GM21576 (cell line): ENCODE results near the gene ETV4.

Experiments used
- ATAC-seq: cut with Tn5 transposase; IDR thresholded peaks from one replicate; pipeline ENCODE4 v1.9.1; 2021; ENCODE audit warnings: mild to moderate bottlenecking, moderate library complexity; ENCODE audit not compliant: unreplicated experiment

Gene ETV4

GRCh38 chr17:43546319-43547188 lies at the start of gene ETV4:
ETV4 (minus strand) TSS chr17:43546340; CDS start chr17:43545617, 723 bp downstream.
- ATAC-seq = peak; percentile 71

GRCh38 chr17:43595466-43595865 lies 49.3 kb upstream of the ETV4 start:
- ATAC-seq = no peak

GRCh38 chr17:43591779-43592562 lies 45.8 kb upstream of the ETV4 start:
- no peak for ATAC-seq

DNA sequence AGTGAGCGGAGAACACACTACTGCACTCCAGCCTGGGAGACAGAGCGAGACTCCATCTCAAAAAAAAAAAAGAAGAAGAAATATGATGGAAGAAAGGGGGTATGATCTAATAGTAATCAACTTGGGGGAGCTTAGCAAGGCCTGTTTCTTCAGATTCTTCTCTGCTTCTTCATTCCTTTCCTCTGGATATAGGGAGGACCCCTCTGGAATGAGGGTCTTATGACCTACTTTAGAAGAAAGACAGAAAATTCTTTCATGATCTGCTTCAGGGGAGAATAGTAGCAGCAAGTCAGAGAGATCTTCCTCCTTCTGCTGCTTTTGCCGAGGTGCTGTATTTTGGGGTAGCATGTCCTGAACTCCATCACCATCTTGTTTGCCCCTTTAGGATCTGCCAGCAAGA lies 44.9 kb upstream of the ETV4 start:
- ATAC-seq = no peak

DNA sequence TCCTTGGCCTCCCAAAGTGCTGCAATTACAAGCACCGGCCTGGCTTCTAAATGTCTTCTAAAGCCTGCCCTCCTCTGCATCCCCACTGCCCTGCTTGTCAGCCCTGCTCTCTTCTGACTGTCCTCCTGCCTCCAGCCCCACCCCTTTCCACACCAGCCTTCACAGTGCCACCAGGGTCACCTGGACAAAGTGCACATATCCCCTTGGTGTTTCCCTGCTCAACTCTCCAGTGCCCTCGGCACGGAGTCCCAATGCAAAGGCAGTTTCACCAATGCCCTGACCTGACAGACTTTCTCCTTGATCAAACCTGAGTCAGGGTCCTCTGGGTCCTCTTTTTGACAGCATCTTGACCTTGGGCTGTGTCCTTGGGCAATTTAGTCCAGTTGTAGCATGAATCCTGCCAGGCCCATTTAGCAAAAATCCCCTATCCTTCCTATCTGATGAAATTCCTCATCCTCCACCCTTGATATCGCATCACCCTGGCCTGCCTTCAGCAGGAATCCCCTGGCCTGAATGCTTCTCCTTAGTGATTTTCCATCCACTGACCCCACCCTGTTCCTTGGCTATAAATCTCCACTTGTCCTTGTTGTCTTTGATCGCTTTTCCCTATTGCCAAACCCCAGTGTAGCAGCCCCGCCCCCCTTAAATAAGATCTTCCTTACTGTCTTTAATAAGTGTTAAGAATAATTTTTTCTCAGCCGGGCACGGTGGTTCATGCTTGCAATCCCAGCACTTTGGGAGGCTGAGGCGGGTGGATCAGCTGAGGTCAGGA lies 42.7 kb upstream of the ETV4 start:
- ATAC-seq = no peak

- ATAC-seq = no peak
Observed at GRCh38 chr17:43588121-43588520, 42.0 kb upstream of the ETV4 start.

DNA sequence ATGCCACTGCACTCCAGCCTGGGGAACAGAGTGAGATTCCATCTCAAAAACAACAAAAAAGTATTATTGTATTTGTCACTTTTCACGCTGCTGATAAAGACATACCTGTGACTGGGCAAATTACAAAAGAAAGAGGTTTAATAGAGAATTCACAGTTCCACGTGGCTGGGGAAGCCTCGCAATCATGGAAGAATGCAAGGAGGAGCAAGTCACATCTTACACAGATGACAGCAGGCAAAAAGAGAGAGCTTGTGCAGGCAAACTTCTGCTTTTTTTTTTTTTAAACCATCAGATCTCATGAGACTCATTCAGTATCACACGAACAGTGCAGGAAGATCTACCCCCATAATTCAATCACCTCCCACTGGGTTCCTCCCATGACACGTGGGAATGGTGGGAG lies 41.5 kb upstream of the ETV4 start:
- no peak for ATAC-seq

DNA sequence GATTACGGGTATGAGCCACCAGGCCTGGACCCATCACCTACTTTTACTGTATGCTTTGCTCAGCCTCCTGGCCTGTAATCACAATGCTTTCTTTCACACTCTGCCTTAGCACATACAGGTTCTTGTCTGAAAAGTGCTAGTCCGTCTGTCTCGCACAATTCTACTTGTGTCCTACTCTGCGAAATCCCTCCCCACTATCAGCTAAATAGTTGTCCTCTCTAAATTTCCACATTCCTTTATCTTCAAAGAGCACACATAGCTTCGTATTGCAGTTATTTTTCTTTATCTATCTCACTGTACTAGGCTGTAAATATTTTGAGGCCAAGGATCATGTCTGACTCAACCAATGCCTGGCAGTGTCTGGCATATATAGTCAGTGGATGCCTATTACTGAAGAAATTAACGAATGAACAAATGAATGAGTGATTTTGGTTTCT lies 38.5 kb upstream of the ETV4 start:
- no peak for ATAC-seq

DNA sequence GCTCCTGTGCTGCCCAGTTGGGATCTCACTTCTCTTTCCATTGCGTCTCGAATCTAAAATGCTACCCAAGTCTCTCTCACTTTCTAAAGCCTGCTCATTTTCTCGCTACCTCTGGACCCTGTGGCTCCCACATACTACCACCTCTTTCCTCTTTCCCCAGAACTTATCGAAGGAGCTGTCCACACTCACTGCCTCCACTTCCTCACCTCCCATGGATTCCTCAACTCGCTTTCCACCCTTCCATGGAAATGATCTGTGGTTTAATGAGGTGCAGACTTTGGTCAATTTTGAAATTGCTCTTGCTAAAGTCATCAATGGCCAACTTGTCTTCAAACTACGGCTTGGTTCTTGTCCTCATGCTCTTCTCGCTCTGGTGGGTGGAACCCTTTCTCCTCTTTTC lies 37.2 kb upstream of the ETV4 start:
- ATAC-seq = no peak

DNA sequence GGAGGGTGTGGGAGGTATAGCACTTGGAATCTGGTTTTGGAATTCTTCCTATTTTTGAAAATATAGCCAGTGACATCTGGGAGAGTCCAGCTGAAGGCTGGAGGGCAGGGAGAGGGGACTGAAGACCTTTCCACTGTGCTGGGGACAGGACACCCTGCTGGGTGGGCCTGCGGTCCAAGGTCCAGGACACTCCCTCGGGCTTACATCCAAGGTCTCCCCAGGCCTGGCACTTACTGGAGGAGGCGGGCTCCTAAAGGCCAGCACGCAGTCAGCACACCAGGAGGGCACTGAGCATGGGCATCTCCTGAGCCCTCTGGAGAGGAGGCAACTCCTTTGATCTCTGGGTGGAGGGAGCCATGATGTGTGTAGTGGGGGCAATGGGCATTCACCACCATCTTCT lies 35.5 kb upstream of the ETV4 start:
- no peak for ATAC-seq

- no peak for ATAC-seq
Observed at GRCh38 chr17:43581130-43581529, 35.0 kb upstream of the ETV4 start.

- ATAC-seq = no peak
Observed at GRCh38 chr17:43579566-43580140, 33.5 kb upstream of the ETV4 start.

DNA sequence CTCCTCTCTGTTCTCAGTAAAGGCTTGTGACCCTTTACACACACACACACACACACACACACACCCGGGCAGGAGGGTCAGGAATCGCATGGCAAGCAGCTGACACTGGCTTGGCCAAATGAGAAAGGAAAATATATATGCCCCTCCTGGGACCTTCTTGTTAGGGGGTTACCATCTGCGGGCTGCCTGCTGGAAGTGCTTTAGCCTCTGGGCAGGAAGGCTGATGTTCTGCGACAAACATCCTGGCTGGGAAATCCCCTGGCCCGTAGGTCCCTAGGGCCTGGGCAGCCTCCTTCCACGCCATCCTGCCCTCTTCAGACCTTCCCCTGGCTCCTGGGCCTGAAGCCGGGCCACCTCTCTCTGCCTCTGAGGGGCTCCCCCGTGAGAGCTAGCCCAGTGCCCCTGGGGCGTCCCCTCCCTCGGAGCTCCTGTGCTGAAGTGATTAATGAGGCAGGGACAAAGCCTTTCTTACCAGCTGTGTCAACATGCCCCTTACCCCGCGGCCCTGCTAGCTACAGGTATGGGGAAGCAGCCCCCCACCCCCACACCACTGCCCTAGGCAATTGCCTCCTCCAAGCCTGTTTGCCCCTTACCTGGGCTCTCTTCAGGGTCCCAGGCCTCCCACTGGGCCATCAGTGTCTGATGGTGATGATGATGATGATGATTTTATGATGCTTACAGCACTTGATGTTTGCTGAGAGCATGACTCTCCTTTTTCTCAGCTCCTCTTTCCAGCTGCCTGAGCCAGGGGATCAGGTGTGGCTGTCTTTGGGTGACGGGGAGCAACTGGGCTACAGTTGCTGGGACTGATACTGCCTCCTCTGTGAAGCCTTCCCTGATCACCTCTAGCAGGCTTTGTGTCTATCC lies 32.8 kb upstream of the ETV4 start:
- ATAC-seq = peak; percentile 56

DNA sequence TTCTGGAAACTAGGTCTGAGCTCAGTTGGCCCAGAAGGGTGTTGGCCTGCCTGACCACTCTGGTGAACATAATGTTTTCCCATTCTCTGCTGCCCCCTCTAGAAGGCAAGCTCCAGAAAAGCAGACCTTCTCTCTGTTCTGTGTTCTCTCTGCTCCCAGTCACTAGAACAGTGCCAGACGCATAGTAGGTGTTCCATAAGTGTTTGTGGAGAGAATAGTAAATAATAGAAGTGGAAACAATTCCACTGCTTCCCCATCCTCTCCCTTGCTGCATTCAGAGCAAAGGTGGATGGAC lies 32.2 kb upstream of the ETV4 start:
- no peak for ATAC-seq

DNA sequence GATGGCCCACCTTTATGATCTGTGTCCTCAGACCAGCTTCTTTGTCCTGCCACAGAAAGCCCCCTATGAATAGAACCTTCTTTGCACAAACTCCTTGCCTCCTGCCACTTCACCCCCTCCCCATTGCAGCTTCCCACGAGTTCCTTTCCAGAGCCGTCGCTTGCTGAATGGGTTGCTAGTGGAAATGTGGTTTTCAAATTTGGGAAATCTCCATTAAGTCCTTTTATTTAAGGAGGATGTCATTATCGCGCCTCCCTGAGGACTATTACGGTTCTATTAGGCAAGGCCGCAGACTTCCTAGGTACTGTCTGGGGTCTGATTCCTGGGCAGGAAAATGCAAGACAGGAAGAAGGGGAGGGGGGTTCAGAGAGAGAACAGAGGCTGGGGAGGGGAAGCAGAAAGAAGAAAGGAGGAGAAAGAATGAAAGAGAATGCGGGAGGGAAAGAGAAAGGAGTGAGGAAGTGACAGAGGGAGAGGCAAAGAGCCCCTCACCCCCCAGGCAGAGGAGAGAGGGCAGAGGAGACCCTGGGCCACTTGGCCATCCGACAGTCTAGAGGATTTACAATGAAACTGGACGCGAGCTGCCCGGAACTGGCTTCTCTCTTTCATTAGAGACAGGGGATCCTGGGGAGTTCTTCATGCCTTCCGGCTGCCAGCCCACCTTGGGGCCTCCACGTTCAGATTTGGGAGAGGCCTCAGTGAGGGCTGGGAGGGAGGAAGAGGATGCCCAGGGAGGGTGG lies 31.7 kb upstream of the ETV4 start:
- no peak for ATAC-seq

- no peak for ATAC-seq
Observed at GRCh38 chr17:43576563-43577229, 30.6 kb upstream of the ETV4 start.

GRCh38 chr17:43574896-43575525 lies 28.9 kb upstream of the ETV4 start:
- ATAC-seq = no peak

DNA sequence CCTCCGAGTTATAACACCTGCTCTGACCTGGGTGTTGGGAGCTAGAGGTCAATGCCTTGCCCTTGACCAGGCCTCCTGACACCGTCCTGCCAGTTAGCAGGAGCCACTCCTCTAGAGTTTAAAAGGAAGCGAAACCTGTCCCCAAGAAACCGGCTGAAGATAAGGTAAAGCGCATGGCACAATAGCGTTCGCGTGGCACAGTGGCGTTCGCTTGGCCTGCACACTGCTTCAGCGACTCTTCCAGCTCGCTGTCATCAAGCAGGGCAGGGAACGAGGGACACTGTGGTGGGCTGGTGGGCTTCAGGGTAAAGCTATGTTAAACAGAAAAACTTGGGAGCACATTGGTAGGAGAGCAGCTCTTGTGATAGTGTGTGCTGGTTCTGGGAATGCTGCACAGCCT lies 28.2 kb upstream of the ETV4 start:
- no peak for ATAC-seq
